HCT116 (cell line): ENCODE results near the gene LSM10.

ENCODE experiments used
- EGR1 ChIP-seq: IDR thresholded peaks from 2 replicates; pipeline ENCODE4 v1.6.1; 2012; ENCODE audit warnings: low read depth
- FOSL1 ChIP-seq: IDR thresholded peaks from 2 replicates; pipeline ENCODE4 v1.6.1; 2012; ENCODE audit warnings: low read depth
- POLR2A ChIP-seq: IDR thresholded peaks from 2 replicates; pipeline ENCODE4 v1.7.0; 2011; ENCODE audit warnings: borderline replicate concordance; ENCODE audit not compliant: insufficient read depth, insufficient read length; ENCODE audit errors: extremely low read depth
- SIN3A ChIP-seq: IDR thresholded peaks from 2 replicates; pipeline ENCODE4 v1.6.1; 2012; ENCODE audit warnings: low read depth
- TCF7L2 ChIP-seq: IDR thresholded peaks from 2 replicates; pipeline ENCODE4 v1.7.0; 2011; ENCODE audit warnings: borderline replicate concordance, inconsistent platforms; ENCODE audit not compliant: insufficient read depth, insufficient read length; ENCODE audit errors: extremely low read depth
- TF ChIP-seq, protein P1 (sequence below), 3 experiments: fragments of 200-600 bp in 1 of 3; sonication (generic) in 1 of 3; IDR thresholded peaks in 2 of 3; conservative IDR thresholded peaks in 1 of 3; 2 replicates each; pipeline ENCODE4 v1.5.1; 2012 to 2017; ENCODE audit warnings: low read depth in 2 of 3, low read length in 2 of 3, antibody characterized with exemption in 1 of 3, borderline replicate concordance in 1 of 3, control low read depth in 1 of 3, mild to moderate bottlenecking in 1 of 3, mixed read lengths in 1 of 3, mixed run types in 1 of 3, moderate library complexity in 1 of 3; ENCODE audit not compliant: insufficient read depth in 1 of 3

DNA sequence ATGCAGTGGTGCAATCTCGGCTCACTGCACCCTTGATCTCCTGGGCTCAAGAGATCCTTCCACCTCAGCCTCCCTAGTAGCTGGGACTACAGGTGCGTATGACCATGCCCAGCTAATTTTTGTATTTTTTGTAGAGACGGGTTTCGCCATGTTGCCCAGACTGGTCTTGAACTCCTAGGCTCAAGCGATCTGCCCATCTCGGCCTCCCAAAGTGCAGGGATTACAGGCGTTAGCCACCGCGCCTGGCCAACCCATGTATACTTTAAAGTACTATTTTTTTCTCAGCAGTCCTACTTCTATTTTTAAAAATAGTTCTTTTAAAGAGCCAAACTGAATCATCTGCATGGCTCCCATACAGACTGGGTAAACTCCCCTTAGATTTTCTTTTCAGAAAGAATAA, 15.5 kb downstream of the LSM10 start:
- TF ChIP-seq POLR2A, result no peak
- TF ChIP-seq, protein P1, sequence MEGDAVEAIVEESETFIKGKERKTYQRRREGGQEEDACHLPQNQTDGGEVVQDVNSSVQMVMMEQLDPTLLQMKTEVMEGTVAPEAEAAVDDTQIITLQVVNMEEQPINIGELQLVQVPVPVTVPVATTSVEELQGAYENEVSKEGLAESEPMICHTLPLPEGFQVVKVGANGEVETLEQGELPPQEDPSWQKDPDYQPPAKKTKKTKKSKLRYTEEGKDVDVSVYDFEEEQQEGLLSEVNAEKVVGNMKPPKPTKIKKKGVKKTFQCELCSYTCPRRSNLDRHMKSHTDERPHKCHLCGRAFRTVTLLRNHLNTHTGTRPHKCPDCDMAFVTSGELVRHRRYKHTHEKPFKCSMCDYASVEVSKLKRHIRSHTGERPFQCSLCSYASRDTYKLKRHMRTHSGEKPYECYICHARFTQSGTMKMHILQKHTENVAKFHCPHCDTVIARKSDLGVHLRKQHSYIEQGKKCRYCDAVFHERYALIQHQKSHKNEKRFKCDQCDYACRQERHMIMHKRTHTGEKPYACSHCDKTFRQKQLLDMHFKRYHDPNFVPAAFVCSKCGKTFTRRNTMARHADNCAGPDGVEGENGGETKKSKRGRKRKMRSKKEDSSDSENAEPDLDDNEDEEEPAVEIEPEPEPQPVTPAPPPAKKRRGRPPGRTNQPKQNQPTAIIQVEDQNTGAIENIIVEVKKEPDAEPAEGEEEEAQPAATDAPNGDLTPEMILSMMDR (IDR thresholded peaks at IDR 0.05 in 2 of 3, conservative IDR thresholded peaks at IDR 0.05 in 1 of 3; ENCODE audit: borderline replicate concordance in 1 of 3, insufficient read depth in 1 of 3, low read depth in 2 of 3, low read length in 2 of 3), result no peak
- no peak for TF ChIP-seq TCF7L2
- no peak for TF ChIP-seq FOSL1
- no peak for TF ChIP-seq SIN3A
- TF ChIP-seq EGR1, result no peak
